ENCODE data around the gene LRRC26.
"Not testable (repeated sequence)": the region's sequence is repeated elsewhere in the genome, so short reads cannot be mapped to it uniquely, and the experiment has no call there.

Gene LRRC26

DNA sequence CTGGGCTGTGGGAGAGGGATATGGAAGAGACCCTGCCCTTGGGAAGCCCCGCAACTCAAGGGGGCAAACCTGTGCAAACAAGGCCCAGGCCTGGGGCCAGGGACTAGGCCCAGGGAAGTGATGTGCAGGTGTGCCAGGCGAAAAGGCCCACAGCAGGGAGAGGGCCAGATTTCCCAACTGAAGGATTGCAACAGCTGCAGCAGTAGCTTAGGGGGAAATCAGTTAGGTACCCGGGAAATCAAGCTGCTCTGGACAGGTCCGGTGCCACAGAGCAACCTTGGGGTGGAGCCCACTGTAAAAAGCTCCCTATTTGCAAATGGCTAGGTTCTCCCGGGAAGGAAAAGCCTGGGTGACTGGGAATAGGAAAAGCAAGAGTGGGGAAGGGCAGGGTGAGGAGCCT is 20.5 kb downstream of the LRRC26 start:
- DNase-seq, result no peak

DNA sequence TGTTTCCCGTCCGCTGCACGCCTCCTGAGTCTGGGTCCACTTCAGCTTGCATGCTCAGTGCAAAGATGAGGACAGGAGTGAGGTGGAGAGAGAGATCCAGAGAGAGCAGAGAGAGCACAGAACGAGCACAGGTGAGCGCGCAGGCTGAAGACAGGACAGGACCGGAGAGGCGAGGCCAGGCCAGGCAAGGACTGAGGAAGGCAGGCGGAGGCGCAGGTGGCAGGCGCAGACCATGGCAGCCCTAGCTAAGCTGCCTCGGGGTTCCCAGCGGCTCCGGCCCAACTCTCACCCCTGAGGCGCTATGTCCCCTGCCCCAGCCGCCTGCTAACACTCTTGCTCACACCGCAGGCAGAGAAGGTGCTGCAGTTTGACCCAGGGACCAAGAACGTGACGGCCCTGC is 21.2 kb downstream of the LRRC26 start:
- DNase-seq, result no peak

DNA sequence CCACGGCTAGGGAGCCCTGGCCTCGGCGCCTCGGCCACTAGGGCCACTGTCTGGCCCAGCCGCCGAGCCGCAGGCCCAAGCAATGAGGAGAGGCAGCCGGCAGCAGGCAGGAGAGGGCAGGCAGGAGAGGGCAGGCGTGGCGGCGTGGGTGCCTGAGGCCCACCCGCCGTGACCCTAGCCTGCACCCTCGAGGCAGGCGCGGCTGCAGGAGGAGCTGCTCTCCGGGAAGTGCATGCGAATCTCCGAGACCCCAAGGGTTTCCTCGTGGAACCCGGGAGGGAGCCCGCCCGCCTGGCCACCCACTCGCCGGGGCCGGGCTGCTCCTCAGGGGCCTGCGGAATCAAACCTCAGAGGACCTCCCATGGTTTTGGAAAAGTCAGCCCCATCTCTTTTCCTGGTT is 21.6 kb downstream of the LRRC26 start:
- DNase-seq, result no peak

DNA sequence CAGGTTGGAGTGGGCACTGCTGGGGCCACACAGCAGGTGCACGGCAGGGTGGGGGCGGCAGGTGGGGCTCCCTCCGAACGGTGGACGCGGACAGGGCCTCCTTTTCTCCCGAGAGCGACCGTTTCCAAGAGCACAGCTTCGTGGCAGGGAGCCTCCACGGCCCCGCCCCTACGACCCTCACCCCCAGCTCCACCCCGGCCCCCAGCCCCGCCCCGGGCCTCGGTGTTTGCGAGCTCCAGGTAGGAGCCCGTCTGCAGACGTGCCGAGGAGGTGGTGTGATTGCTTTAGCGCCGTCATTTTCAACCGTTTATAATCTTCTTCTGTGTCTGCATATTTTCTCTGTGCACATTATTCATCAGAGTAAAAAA is 22.1 kb downstream of the LRRC26 start:
- no peak for DNase-seq

DNA sequence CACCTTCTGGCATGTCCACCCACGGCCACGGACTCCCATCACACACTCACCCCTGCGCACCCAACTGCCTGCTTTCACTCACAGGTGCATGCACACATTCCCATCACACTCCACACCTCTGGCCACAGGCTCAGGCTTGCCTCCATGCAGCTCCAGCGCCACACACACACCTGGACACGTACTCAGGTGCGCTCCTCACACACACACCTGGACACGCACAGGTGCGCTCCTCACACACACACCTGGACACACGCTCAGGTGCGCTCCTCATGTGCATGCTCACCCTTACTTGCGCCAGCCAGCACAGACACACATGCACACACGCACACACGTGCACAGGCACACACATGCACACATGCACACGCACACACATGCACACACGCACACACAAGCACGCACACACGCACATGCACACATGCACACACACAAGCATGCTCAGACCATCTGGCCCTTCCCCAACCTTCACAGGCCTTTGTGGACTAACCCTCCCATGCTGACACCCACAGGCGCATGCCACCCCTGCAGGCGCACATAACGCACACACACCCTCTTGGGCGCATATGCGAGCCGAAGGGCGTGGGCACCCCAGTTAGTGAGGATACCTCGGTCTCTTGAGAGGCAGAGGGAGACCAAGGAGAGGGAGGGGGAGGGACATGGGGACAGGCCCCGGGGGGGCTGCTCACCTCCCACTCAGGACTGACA is 22.6 kb downstream of the LRRC26 start:
- no peak for DNase-seq

DNA sequence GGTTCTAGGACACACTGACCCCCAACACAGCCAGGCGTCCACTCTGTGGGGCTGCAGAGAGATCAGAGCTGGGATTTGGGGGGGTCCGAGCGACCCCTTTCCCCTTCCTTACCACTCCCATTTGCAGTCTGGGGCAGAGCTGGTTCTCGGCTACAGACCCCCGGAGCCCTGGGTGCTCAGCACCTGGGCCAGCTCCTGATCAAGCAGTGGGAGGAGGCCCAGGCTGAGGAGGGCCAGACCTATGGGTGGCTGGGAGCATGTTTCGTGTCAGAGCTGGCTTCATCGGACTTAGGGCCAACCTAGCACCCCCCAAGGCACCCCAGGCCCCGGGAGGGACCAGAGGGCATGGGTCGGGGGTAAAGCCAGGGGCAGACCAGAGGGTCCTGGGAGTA is 23.3 kb downstream of the LRRC26 start:
- no peak for DNase-seq

DNA sequence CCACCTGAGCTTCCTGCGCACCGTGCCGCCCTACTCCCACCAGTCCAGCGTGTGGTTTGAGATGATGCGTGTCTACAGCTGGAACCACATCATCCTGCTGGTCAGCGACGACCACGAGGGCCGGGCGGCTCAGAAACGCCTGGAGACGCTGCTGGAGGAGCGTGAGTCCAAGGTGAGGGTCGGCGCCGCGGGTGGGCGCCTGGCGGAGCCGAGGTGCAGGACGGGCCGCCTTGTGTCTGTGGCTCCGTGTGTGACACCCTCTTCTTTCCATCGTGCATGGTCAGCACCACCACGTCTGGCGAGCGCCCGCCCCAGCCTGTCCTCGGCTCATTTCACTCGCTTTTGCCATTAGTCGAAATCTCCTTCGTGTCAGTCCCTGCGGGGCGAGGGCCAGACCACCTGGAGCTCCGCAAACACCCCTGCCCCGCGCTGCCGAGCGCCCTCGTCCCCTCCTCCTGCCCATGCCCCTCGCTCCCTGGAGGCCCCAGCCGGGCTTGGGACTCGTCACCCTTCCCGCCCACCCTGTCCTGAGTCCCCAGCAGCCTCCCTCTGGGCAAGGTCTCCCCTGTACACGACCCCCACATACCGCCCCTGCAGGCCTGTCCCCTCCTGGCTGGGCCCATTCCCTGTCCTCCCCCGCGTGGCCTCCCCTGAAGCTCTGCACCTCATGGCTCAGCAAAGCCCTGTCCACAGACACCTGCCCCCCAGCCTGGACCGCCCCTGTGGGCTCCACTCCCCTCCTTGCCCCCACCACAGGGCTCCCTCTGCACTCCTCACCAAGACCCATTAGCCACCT is 23.9 kb downstream of the LRRC26 start:
- DNase-seq, result no peak

DNA sequence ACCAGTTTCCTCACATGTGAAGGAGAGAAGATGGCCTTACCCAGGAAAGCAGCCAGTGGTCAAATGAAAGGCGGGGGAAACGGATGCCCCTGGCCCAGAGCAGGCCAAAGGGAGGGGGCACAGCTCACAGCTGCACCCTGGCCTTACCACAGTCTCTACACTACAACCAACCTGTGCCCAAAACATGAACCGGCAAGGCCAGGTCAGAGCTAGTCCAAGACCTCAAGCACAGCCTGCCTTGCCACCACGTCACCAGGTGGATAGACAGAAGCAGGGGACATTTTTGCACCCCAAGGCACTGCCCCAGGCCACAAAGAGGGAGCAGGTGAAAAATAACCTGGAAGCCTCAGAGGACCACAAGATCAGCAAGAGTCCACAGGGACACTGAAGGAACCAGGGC is 26.4 kb downstream of the LRRC26 start:
- no peak for DNase-seq

DNA sequence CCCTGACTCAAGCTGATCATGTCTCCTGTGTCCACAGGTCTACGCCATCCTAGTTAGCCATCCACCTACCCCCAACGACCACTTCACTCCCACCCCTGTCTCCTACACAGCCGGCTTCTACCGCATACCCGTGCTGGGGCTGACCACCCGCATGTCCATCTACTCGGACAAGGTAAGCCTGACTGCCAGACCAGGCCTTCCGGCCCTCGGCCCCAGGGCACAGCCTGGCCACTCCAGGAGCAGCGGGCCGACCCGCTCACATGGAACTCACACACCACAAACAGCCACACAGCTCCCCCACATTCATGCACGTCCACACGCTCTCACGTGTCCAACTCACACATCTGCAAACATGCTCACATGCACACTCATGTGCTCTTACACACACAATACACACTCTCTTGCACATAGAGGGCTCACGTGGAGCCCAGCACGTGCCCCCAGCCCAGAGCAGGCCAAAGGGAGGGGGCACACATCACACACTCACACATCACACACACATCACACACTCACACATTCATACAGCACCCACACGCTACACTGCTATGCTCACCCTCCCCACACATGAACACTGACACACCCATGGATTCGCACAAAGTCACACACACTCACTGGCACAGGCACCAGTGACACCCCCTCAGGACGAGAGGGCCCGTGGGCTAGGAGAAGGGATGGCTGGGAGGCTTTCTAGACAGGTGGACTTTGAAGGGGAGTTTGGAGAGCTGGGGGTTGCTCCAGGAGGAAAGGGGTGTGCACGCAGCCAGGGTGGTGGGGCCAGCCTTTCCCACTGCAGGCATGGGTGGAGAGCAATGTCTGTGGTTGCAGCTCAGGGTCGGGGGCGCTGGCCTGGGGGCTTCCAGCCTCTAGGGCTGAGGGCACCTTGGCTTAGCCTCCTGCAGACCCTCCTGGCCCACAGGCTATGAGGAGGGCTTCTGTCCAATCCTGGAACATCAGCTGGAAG is 27.6 kb downstream of the LRRC26 start:
- no peak for DNase-seq

DNA sequence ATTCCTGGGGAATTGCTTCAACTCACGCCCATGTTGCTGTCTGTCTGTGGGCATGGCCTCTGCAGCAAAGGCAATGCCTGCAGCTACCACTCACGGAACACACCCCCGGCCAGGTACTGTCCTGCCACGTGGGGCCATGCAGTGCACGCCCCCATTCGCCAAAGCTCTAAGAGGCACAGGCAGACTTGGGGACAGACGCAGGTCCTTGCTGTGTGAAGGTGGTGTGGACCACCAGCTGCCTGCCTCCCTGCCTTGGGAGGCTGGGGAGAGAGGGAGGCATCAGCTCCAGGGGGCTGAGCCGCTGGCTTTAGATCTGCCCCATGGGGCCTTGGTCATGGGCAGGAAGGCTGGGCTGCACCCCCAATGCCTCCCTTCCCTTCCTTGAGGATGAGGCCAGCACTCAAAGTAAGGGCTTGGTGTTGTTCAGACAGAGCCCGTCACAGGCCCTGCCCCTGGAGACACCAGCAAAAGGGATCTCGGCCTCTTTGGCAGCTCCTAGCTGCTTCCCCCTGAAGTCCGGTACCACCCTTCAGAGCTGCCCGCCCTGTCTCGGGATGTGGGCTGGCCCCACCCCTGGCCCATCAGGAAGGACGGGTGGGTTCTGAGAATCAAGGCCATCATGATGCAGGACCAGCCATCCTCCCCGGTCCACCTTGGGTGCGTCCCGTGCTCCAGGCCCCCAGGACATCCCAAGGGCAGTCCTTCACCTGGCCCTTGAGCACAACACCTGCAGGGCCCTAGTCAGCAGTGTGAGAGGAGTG is 28.6 kb downstream of the LRRC26 start:
- no peak for DNase-seq

DNA sequence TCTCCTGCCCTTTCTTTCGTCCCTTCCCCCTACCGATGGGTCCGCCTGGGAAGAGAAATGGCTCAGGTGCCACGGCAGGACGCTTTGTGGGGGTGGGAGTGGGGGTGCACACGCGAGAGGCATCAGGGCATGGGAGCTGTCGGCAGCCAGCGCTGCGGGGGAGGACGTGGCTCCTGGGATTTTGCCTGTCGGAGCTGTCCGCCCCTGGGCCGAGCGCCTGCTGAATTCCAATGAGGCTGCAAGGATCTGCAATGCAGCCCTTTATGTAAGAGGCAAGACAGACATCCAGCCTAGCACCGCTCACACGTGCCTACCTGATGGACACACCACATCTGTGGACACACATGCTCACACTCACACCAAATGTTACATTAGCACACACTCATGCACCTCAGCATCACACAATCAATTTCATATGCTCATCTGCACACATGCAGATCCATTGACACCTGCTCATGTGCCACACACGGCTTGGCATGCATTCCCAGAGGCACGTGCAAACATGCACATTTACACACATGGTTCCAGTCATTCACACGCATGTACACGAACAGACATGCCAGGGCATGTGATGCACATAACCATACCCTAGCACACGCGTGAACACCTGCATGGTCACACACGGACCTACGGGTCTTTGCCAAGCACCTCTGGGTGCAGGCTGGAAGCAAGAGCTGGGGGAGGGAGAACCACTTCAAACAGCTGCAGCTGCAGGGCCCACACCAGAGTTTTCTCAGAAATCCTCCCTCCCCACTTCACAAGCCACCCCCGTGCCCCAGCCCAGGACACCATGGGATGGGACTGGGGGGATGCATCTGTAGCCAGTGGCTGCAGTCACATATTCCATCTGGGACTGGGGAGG is 29.5 kb downstream of the LRRC26 start:
- no peak for DNase-seq

DNA sequence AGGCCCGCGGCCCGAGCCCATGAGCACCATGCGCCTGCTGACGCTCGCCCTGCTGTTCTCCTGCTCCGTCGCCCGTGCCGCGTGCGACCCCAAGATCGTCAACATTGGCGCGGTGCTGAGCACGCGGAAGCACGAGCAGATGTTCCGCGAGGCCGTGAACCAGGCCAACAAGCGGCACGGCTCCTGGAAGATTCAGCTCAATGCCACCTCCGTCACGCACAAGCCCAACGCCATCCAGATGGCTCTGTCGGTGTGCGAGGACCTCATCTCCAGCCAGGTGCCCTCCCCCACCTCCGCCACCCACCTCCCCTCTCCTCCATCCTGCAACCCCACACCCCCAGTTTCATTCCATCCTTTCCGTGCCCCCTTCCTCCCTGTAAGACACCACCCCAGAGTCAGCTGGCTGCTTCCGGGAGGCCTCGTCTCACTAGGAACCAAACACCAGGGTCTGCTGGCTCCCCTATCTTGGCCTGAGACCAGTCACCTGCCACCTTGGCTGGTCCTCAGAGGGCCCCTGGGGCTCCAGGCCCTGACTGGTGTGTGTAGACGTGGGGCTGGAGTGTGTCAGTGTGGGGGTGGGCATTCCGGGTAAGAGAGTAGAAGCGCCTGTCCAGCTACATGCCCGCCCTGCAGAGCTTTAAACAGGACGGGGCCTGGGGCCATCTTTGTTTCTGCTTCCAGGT is 30.2 kb downstream of the LRRC26 start:
- DNase-seq, result no peak

DNA sequence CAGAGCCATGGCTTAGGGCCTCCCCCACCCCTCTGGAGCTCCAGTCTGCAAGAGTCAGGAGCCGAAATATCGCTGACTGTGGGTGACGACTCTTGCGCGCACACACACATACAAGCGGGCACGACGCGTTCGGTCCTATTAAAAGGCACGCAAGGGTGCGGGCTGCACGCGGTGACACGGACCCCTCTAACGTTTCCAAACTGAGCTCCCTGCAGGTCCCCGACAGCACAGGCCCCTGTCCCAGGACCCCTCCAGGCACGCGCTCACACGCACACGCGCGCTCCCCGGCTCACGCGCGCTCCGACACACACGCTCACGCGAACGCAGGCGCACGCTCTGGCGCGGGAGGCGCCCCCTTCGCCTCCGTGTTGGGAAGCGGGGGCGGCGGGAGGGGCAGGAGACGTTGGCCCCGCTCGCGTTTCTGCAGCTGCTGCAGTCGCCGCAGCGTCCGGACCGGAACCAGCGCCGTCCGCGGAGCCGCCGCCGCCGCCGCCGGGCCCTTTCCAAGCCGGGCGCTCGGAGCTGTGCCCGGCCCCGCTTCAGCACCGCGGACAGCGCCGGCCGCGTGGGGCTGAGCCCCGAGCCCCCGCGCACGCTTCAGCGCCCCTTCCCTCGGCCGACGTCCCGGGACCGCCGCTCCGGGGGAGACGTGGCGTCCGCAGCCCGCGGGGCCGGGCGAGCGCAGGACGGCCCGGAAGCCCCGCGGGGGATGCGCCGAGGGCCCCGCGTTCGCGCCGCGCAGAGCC is 31.0 kb downstream of the LRRC26 start, which contains the start of gene GRIN1:
GRIN1 (plus strand) TSS at position 433 of the 746 bp plus-strand sequence. CDS start 333 bp downstream, outside the sequence.
- DNase-seq, result no peak

DNA sequence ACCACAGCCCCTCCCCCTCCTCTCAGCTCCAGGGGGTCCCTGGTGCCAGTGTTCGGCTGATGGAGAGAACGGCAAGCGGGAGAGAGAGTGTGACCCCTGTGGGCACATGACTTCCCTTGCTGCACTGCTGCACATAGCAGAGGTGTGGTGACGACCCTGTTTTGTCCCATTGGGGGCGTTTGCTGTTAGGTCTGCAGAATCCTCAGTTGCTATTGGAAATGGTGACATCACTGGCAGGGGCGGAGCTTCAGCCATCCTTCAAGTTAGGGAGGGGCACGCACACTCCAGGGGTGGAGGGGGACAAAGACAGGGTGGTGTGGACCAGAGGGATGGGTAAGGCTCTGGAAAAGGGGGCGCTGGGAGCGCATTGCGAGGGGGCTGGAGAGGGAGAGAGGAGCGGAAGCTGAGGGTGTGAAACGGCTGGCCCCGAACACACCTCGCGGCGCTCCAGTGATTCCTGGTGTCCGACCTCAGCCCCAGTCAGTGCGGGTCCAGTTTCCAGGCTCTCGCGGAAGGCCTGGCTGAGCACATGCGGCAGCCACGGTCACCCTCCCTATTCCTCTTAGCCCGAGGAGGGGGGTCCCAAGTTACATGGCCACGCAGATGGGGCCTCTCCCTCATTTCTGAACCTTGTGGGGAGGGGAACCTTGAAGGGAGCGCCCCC is 31.7 kb downstream of the LRRC26 start:
- DNase-seq, result no peak

DNA sequence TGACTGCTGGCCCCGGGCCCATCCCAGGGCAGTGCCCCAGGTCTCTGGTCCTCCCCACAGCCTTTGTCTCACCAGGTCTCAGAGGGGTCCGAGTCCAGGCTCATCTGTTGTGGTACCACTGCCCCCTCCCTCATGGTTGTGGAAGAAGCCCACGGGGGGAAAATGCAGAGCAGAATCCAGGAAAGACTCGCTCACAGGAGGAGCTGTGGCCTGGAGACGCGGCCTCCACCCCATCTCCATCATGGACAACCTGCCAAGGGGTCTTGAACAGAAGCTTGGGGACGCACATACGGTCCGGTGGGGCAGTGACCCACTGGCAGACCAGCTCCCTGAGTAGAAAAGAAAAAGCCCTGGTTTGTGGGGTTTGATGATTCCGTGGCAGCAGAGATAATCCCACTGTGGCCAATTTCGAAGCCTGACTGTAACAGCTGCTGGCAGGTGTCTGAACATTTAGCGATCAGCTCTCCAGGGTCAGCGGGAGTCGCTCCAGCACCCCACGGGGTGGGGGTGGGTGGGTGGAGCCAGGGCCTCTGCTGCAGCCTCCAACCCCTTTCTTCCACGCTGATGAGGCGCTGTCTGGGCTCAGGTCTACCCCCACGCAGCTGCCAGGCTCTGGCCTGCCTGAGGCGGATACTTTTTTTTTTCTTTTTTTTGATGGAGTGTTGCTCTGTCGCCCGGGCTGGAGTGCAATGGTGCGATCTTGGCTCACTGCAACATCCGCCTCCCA is 32.8 kb downstream of the LRRC26 start:
- DNase-seq, result no peak

DNA sequence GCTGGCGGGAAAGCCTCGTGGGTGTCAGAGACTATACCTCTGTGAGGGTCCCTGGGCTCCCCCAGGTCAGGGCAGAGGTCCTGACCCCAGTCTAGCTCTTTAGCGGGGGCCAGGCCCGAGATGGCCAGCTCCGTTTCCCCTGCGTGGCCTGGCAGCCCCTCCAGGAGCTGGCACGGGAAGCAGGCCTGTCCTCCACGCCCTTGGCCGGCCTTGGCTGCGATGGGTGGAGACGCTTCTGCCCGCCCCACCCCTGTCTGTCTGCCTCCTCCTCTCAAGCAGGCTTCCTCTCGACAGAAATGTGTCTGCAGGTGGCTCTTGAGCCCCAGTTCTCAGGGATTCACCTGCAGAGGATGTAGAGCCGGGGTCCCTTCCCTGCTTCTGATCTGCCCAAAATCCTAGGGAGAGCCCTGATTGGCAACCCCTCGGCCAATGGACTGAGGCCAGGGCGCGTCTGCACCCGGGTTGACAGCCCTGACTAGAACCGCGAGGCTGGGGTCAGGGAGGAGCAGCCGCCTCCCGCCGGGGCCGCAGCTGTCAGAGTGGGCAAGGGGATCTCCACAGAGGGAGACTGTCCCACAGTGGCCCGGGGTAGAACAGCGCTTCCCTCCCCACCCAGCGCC is 33.5 kb downstream of the LRRC26 start:
- no peak for DNase-seq

DNA sequence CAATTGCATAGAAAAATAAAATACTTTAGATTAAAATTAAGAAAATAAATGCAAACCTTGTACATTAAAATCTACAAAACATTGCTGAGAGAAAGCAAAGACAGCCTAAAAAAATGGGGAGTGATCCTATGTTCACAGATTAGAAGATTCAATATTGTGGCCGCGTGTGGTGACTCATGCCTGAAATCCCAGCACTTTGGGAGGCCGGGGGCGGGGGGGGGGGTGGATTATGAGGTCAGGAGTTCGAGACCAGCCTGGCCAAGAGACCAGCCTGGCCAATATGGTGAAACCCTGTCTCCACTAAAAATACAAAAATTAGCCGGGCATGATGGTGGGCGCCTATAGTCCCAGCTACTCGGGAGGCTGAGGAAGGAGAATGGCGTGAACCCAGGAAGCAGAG is 34.7 kb downstream of the LRRC26 start:
- not testable (repeated sequence) for DNase-seq

DNA sequence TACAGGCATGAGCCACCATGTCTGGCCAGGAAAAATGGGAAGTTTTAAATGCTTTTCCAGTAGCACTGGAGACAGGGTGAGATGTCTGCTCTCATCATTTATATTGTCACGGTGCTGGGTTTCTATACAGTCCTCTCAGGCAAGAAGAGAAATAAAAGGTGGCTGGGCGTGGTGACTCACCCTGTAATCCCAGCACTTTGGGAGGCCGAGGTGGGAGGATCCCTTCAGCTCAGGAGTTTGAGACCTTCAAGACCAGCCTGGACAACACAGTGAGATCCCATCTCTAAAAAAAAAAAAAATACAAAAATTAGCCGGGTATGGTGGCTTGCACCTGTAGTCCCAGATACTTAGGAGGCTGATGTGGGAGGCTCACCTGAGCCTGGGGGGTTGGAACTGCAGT is 35.7 kb downstream of the LRRC26 start:
- no peak for DNase-seq
